Fibroblast of skin of right quadriceps (primary cell): ENCODE measurements around the gene ABHD5.
A peak's percentile ranks its signal among the peaks of the same experiment; 100 is the strongest.

ENCODE experiments used
- DNase-seq: peaks from one replicate; pipeline ENCODE4 v3.0.0-alpha.2; 2013

ABHD5 gene

DNA sequence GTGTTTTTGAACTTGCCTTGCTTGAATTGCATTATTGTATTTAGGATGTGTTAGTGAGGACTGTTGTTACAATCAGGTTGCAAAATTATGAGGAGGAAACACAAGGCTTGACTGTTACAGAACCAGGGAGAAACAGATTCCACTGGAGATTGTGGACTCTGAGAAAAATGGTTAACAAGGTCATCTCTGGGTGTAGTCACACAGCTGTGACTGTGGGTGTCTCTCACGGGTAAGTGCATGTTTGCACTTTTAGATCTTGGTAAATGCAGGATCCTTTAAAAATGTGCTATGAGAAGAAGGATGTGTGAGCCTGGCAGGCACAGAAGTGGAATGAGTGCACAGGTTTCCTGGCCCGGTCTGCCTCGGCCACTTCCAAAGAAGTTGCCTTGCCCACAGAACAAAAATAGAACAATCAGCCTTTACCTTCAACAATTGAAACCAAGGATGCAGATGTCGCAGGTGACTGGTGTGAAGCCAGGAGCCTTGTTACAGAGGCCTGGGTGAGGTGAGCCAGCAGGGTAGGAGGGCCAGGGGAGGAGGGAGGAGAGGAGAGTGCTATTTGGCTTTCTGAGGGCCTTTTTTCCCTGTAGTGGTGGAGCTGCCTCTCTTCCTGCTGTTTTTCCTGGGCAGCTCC lies 68.0 kb downstream of the ABHD5 start:
- no peak for DNase-seq

DNA sequence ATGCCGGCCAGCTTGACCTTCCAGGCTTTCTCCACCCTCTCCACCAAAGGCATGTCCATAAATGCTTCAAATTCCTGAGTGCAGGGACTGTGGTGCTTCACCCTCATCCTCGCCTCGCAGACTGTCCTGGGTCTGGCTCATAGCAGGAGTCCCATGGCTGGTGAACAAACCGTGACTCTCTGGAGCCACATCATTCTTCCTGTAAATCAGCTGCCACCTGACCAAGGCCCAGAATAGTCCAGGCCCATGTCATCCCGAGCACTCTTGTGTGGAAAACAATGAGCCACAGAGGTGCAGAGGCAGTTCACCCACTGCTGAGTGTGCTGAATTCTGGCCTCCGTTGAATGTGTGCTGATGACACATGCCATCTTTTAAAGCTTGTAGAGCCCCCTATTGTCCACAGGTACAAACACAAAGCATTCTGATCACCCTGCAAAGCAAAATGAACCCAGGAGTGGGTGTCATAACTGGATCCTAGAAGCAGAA lies 68.6 kb downstream of the ABHD5 start:
- peak; percentile 55 for DNase-seq

DNA sequence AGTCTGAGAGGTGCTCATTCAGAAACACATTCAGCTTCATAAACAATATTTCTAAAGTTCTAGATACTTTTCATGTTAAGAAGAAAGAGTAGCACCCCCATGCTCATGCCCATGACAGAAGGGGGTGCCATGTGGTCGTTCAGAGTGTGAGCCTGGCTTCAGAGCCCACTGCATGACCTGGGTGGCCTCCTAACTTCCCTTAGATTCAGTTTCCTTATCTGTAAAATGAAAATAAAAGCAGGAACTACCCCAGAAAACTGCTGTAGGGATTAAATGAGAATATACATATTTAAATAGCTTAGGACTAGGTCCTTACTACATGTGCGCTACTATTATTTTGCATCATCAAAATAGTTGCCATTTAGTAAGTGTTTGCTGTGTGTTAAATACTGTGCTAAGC lies 69.2 kb downstream of the ABHD5 start:
- DNase-seq, result no peak

DNA sequence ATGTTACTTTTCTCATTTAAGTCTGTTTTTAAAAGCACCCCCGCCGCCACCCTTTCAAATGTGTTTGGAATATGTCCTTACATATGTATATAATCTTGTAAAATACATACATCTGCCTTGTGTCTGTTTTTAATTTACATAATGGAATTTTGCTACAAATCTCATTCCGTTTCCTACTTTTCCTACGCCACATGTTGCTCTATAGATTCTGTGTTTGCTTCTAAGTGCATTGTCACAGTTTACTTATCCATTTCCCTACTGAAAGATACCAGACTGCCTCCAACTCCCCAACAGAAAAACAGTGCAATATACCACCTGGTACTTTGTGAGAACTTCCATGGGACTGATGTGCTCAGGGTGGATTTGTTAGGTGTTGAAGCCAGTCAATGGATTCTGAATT lies 70.2 kb downstream of the ABHD5 start:
- no peak for DNase-seq

DNA sequence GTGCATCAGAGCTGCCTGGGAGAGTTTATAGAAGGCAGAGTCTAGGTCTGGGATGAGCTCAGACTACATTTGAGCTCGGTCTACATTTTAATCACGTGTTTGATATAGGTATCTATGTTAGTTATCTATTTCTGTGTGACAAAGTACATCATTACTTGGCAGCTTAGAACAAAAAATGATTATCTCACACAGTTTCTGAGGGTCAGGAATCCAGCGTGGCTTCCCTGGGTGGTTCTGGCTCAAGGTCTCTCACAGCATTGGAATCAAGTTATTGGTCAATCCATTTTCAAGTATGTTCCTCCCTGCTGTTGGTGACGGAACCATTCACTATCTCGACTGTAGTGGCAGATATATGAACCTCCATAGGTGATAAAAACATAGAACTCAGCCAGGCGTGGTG lies 71.7 kb downstream of the ABHD5 start:
- DNase-seq, result no peak

DNA sequence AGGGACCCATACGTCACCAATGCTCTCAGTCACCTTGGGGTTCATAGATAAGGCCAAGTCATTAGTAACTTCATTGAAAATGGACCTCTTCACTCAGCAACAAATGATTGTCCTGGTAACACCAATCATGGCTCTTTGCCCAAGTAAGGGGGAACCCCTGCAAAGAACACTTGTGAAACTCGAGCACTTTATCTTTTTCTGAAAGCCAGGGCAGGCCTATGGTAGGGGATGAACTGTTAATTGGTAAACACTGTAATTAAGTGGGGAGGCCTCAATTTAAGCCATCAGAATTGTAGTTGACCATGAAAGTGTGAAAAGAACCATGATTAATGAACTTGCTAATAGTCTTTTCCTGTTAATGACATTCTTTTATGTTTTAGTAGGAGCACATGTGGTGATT lies 73.3 kb downstream of the ABHD5 start:
- DNase-seq, result no peak

DNA sequence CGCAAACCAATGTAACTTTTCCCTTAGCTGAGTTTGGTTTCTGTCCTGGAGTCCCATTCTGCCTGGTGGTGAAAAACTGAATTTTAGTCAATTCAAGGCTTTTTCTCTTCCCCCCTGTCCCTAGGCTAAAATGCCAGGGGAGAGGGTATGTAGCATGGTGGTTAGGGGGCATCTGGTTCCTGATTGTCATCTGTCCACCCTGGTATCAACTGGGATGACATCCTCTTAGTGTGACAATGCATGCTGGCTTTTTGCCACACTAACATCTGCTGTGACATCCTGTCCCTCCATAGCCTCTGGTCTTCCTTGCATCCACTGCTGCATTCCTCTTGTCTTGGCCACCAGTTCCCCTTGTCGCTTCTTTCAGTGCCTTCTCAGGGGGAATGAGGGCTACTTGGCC lies 73.7 kb downstream of the ABHD5 start:
- DNase-seq, result no peak

DNA sequence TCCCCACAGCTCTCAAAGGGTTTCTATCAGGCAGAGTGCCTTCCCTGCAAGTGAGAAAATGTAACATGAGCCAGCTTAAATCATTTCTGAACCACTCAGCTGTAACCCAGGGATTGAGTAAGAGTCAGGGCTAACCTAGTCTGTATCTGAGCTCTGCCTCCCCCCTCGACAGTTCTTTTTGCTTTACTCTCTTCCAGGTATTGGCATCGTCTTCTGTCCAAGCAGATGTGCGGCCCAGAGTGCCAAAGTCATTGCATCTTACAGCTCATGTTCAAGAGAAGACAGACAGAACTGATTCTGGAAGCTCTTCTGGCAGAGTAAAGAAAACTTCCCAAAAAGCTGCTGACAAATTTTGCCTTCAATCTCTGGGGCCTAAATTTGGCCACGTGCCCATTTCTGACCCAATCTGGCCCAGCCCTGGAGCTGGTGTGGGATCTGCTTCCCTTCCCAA lies 74.8 kb downstream of the ABHD5 start:
- DNase-seq, result peak; percentile 56

DNA sequence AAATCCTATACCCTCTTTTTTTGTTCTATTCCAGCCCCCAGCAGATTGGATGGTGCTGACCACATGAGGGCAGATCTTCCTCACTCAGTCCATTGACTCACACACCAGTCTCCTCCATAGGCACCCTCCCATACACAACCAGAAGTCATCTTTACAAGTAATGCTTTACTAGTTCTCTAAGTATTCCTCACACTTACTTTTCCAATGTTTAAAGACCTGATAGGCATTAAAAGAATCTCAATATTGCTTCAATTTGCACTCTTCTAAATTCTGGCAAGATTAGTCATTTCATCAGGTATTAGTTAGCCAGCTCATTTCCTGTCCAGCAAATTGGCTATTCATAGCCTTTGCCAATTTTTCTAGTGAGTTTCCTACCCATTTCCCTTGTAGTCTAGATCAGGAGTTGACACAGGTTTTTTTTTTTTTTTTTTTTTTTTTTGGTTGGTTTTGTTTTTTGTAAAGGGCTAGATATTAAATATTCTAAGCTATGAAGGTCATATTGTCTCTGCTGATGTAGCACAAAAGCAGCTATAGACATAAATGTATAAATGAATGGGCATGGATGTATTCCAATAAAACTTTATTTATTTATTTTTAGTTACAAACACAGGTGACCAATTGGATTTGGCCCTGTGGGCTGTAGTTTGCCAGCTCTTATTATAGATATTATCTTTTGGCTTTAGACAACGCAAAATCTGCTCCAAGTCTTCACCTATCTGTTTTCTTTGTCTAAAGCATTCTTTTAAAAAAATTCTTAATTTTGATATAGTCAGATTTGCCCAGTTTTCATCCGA lies 76.1 kb downstream of the ABHD5 start:
- DNase-seq, result peak; percentile 90

DNA sequence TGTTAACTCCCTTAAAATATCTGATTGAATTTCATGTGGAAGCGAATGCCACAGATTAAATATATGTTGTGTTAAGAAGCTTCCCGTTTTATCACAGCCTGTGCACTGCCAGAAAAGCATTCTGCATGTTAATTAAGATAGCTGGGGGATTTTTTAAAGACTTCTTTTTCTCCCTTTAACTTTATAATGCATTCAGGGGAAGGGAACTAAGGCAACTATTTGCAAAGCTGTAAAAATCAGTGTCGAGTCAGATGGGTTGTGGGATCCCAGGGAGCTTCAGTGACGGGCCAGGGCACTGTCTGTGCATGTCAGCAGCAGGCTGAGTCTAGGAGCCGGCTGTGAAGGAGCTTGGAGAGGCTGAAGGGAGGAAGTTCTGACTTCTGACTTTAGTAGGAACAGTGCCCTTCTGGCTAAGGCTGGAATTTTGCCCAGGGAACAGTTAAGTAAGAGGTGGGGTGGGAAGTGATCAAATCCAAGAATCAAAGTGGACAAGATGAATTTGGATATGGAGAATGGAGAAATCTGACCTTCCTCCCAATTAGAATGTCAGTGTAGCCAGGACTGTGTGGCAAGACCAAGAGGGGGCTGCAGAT lies 77.7 kb downstream of the ABHD5 start:
- peak; percentile 22 for DNase-seq

DNA sequence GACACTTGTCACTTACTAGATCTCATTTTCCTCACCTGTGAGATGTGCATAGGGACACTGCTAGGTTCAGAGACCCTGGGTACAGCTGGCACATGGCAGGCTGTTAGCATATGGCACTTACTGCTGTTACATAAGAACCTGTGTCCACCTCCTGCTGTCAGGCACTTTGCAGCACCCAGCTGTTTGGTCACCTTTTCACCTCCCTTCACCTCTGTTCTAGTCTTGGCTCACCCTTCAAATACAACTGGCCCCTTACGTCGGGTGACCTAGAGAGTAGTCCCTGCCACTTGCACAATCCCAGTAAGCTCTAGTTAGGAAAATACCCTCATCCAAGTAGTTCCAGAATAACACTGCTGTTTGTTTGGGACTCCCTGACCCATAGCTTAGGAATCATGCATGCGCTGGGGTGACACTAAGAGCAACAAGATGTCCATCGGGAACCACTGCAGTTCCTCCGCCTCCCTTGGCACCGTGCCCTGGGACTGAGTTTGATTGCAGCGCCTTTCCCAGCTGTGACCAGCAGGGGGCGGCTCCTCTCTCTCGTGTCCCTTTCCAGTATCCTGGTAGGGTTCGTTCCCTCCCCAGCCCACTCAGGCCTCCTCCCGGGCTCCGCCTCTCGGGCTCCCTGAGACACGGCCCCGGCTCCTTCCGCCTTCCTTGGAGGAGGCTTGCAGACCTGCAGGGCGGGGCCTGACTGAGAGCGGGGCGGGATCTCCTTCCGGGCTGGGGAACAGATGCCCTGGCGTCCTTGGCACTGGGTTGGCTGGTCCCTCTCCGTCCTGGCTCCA lies 78.6 kb downstream of the ABHD5 start:
- peak; percentile 96 for DNase-seq

DNA sequence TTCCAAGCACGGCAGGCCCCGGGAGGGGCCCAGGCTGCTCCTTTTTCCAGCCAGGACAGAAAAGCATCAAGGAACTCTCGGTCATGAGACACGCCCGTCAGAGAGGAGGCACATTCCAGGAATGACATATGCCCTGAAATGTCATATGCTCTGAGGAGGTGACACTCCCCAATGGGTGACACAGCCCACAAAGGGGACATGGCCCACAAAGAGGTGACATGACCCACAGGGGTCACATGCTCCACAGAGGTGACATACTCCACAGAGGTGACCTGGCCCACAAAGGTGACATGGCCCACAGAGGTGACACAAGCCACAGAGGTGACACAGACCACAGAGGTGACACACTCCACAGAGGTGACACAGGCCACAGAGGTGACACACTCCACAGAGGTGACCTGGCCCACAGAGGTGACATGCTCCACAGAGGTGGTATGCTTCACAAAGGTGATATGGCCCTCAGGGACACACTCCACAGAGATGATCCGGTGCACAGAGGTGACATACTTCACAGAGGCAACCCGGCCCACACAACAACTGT lies 79.2 kb downstream of the ABHD5 start:
- DNase-seq, result no peak

DNA sequence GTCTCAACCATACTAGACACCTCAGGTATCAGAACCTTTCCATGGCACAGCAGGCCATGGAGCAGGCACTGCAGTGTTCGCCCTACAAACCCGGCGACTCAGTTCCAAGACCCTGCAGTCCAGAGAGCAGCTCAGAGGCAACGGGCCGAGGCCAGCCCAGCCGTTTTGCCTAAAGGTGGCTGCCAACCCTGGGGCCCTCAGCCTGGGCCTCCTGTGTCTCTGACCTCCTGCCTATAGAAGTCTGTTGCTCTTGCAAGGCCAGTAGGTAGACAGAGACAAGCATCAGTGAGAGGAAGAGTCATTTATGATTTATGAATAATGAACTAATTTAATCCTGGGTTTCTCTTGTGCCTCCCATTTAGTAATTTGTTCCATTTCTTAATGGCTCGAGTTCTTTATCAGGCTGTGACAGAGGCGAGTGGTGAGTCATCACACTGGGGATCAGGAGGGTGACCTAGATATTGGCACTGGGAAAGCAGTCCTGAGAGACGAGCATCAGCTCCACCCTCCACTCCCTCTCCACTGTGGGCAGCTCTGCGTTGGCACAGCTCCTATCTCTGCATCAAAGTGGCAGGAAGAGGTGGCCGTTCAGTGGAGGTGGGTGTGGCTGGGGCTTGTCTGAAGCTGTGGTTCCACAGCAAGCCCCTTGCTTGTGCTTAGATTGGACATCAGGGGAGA lies 79.8 kb downstream of the ABHD5 start:
- no peak for DNase-seq

DNA sequence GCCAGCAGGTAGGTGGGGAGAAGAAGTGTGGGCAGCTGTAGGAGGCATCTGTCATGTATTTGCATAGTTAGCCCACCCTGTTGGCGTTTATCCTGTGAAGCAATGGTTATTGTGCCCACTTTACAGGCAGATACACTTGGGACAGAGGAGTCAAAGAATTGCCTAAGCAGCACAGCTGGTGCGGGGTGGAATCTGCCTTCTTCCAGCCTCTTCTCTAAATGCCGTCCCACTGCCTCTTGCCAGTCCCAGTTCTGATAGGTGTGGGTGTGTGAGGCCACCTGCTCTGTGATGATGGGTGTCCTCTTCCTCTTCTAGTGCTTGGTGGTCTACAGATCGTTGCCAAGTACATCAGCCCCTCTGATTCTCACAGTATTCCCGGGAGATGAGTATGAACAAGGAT lies 80.9 kb downstream of the ABHD5 start:
- no peak for DNase-seq

DNA sequence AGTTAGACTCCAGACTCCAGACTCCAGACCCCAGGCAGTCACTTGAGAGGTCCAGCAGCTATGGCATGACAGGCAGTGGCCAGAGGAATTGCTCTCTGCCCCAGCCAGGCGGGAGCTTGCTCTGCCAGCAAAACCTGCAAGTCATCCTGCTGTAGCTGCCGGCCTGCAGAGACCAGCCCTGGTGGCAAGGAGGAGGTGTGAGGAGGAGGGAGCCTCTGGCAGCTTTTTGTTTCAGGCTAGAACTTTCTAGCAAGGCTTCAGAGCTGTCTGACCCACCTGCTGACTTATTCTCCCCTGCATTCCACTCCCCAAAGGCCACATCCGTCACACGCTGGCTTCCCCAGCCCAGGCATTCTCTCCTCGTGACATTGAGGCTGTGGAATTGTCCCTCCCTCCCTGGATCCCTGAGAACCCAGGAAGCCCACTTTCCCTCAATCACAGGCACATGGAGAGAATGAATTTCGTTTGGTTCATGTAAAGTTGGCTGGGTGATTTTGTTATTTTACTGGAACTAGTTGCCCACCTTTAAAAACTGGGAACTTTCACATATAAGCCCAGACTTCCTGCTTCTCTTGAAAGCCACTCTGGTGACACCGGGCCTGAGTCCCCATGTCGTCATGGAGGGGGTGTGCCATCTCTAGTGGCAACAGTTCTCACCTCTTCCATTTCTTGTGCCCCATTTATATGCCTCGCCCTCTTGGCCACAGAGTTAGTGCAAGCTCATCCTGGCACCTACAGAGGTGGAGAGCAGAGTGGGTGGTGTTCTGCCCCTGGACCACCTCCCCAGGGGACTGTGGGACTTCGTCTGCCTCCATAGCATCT lies 82.7 kb downstream of the ABHD5 start:
- no peak for DNase-seq

DNA sequence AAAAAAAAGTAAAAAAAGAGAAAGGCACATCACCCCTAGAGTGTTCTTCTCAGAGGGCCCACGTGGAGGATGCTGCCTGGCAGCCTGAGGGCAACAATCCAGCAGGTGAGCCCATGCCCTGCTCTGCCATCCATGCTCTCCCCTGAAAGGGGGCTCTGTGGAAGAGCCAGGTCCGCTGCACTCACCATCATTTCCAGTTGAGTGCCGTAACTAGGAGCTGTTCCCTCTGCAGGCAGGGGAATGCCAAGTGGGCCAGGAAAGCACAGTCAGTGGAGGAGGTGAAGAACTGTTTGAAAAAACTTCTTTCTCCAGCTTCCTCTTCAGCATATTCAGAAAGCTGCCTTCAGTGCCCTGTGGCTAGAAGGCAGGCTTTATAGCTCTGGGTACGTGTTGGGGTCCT lies 84.1 kb downstream of the ABHD5 start:
- no peak for DNase-seq

DNA sequence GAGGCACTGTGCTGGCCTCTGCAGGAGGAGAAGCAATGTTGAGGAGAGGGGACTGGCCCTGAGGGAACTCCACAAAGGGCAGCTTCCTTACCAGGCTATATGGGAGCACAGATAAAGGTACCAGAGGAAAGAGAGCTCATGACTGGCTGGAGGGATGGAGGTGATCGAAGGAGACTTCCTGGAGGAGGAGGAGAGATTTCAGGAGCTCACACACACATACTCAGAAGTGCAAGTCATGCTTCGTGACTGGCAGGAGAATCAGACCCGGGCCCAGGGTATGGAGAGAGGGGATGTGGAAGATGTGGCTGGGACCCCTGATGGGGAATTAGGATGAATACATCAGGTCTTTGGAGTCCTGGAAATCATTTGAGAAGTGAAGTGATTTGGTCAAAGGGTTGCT lies 85.4 kb downstream of the ABHD5 start:
- DNase-seq, result no peak

DNA sequence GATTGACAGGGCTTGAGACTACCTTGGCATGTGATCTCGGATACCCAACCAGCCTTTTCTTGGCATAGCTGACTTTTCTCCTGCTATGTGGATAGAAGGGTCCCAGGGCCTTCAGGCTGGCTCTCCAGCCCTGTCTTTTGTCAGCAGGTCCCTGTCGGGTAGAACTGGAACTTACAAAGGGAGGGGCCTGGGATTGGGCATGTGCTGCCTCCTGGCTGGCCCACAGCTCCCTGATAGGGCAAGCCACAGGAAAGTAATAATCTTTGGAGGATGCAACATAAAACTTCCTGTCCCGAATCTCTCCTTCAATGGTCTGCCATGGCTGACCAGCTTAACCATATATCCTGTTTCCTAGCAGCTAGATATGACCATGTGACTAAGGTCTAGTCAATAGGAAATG lies 89.1 kb downstream of the ABHD5 start:
- DNase-seq, result no peak

DNA sequence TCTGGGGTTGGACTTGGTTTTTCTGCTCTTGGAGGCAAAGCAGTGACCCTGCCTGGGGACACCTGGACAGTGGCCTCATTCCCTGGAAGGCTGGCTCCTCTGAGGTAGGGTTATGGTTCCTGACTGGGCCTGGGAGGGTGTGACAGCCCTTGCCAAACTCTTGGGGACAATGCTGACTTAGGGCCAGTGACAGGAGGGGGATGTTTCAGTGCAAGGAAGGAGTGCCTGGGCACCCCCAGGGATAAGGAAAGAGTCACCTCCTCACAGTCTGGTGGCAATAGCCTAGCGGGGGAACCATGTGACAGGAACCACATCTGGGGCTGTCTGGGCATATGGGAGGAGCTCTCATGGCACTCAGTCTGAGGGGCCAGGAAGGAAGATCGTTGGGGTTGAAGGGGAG lies 91.8 kb downstream of the ABHD5 start:
- no peak for DNase-seq
